ENCODE results near the gene CHD2. TPM values are rescaled to one million over a fixed set of nuclear protein-coding genes. Genes with fewer than 3 reads are reported as not detected.
A peak's percentile ranks its signal among the peaks of the same experiment; 100 is the strongest.

CHD2 gene
- total and polyA plus RNA-seq, 2 donors (not counting 3 experiments of a cell fraction or from before 2014, with no cell fraction given) = 53.8 to 97.9 TPM

DNA sequence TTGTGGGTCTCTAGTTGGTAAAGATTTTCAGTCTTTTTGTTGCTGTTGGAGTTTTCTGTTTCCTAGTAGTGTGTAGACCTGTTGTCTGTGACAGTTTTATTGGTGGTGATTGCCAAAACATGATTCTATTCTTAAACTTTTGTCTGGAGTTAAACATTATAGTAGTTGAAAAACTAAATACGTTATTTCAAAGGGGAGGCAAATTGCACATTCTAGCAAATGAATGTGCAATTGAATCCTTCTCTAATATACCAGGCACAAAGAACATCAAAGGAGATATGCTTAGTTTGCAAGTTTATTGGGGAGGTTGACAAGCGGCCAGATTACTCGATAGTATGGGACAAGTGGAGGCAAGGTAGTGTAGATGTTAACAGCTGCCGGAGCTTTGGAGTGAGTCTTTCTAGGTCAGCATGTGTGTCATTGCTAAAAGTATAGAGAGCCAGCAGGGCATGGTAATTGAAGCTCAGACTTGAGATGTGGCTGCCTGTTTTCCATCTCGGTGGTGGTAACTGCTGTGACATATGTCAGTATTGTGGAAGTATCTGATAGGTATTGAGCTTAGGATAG, 20.6 kb downstream of the CHD2 start:
- no peaks in the 10 kb centered on the region for H4K20me1 ChIP-seq (replicated peaks; ENCODE audit: control insufficient read depth, extremely low read depth, insufficient read depth, low read length)
- DNase-seq (ENCODE audit: low read depth, low spot score) (no peak), FAIRE-seq (no peak)
- H3K9me3 ChIP-seq (replicated peaks; ENCODE audit: control insufficient read depth, insufficient read depth, low read length) = no peaks in the 10 kb centered on the region
- no peak overlapping the region for H2AFZ ChIP-seq (ENCODE audit: low read depth, low read length)
- POLR2A ChIA-PET = interaction anchor here (1.7 to 2.1 kb wide), 2 partner anchors 13 to 38 kb away, joined by 7 to 17 read pairs; no protein-coding TSS in a partner anchor
- H3K4me1 ChIP-seq (ENCODE audit: control insufficient read depth, extremely low read depth, insufficient read depth, low read length) = peaks cover 38% of the 10 kb centered on the region
- BruUV-seq (replicated peaks) = no TSS peak
- no peak overlapping the region for H3K4me3 ChIP-seq (replicated peaks in 1 of 3; ENCODE audit: insufficient read depth in 1 of 3, low read depth in 1 of 3, low read length in 3 of 3)
- CTCF ChIA-PET = interaction anchor here (0.8 to 3.8 kb wide), 11 partner anchors 12 to 206 kb away, joined by 3 to 31 read pairs (median 3); partner anchors contain the start of gene CHD2
- H3K27me3 ChIP-seq (ENCODE audit: control insufficient read depth in 2 of 2, insufficient read depth in 2 of 2, low read length in 2 of 2) = no peaks in the 10 kb centered on the region
- H3K36me3 ChIP-seq (ENCODE audit: control insufficient read depth in 2 of 2, extremely low read depth in 1 of 2, insufficient read depth in 2 of 2, low read length in 2 of 2) = peaks cover 8 to 17% of the 10 kb centered on the region in 2 experiments
- no peak overlapping the region for H3K4me2 ChIP-seq (ENCODE audit: insufficient read depth, low read length)
- dilution Hi-C loops (cut with MboI; ENCODE audit: extremely low pct_ligation_motif_present, low sequenced_read_pairs) = loop anchor here (25.0 kb wide), 1 partner anchor 108 kb away; no protein-coding TSS in a partner anchor
- no peak overlapping the region for H3K9ac ChIP-seq (replicated peaks; ENCODE audit: extremely low read depth, insufficient read depth, low read length)
- no peak for TF ChIP-seq EZH2 (IDR thresholded peaks at IDR 0.05; ENCODE audit: borderline replicate concordance, low read depth, low read length, severe bottlenecking)
- TF ChIP-seq MAX (IDR thresholded peaks at IDR 0.05; ENCODE audit: insufficient read depth, insufficient read length) = no peak
- TF ChIP-seq FOS (IDR thresholded peaks at IDR 0.05; ENCODE audit: borderline replicate concordance, insufficient read depth, low read length) = no peak
- no peak for TF ChIP-seq CTCF (IDR thresholded peaks at IDR 0.05; ENCODE audit: extremely low read depth in 1 of 2, insufficient read depth in 1 of 2, low read depth in 1 of 2, low read length in 2 of 2)
- TF ChIP-seq POLR2AphosphoS5 (IDR thresholded peaks at IDR 0.05; ENCODE audit: insufficient read depth, low read depth, low read length) = no peak
- TF ChIP-seq POLR2A (IDR thresholded peaks at IDR 0.05; ENCODE audit: low read depth, low read length) = no peak
- TF ChIP-seq GATA2 (IDR thresholded peaks at IDR 0.05; ENCODE audit: insufficient read depth, insufficient read length, low read depth, low read length) = no peak
- TF ChIP-seq MYC (IDR thresholded peaks at IDR 0.05; ENCODE audit: low read depth, low read length) = no peak
- no peak for TF ChIP-seq JUN (IDR thresholded peaks at IDR 0.05; ENCODE audit: borderline replicate concordance, insufficient read depth, insufficient read length, low read depth)
- peaks cover 88% of the 10 kb centered on the region for H3K79me2 ChIP-seq (ENCODE audit: control insufficient read depth, insufficient read depth, low read length)
- intact Hi-C loops (cut with micrococcal nuclease) = no loop called here
- no peaks in the 10 kb centered on the region for H3K9me1 ChIP-seq (replicated peaks; ENCODE audit: control insufficient read depth, extremely low read depth, insufficient read depth, low read length)
- peak overlapping the region; percentile 56 for H3K27ac ChIP-seq (ENCODE audit: insufficient read depth, low read depth, low read length)
